Astrocyte (in vitro differentiated cells and primary cell): ENCODE measurements around the gene ZC3H11A.
"Not testable (repeated sequence)": the region's sequence is repeated elsewhere in the genome, so short reads cannot be mapped to it uniquely, and the experiment has no call there.

Source experiments
- EZH2 ChIP-seq: IDR thresholded peaks from 2 replicates; pipeline ENCODE4 v1.6.1; 2012; ENCODE audit warnings: mild to moderate bottlenecking, low read length, inconsistent platforms; ENCODE audit not compliant: insufficient read depth
- TF ChIP-seq, protein P1 (sequence below): IDR thresholded peaks from 2 replicates; pipeline ENCODE4 v1.5.1; 2011; ENCODE audit warnings: low read depth, mild to moderate bottlenecking, inconsistent platforms, low read length, moderate library complexity; ENCODE audit not compliant: insufficient read depth

- TF ChIP-seq, protein P1, sequence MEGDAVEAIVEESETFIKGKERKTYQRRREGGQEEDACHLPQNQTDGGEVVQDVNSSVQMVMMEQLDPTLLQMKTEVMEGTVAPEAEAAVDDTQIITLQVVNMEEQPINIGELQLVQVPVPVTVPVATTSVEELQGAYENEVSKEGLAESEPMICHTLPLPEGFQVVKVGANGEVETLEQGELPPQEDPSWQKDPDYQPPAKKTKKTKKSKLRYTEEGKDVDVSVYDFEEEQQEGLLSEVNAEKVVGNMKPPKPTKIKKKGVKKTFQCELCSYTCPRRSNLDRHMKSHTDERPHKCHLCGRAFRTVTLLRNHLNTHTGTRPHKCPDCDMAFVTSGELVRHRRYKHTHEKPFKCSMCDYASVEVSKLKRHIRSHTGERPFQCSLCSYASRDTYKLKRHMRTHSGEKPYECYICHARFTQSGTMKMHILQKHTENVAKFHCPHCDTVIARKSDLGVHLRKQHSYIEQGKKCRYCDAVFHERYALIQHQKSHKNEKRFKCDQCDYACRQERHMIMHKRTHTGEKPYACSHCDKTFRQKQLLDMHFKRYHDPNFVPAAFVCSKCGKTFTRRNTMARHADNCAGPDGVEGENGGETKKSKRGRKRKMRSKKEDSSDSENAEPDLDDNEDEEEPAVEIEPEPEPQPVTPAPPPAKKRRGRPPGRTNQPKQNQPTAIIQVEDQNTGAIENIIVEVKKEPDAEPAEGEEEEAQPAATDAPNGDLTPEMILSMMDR: not testable (repeated sequence)
- TF ChIP-seq EZH2: not testable (repeated sequence)
These were observed 43.6 kb upstream of the ZC3H11A start for GRCh38 chr1:203751618-203752361.
